ENCODE data around the gene ATRN. TPM values are rescaled to one million over a fixed set of nuclear protein-coding genes. Genes with fewer than 3 reads are reported as not detected.

Gene ATRN
- total and polyA plus RNA-seq, 2 donors (not counting 3 experiments of a cell fraction or from before 2014, with no cell fraction given), result 32.3 to 33.1 TPM

DNA sequence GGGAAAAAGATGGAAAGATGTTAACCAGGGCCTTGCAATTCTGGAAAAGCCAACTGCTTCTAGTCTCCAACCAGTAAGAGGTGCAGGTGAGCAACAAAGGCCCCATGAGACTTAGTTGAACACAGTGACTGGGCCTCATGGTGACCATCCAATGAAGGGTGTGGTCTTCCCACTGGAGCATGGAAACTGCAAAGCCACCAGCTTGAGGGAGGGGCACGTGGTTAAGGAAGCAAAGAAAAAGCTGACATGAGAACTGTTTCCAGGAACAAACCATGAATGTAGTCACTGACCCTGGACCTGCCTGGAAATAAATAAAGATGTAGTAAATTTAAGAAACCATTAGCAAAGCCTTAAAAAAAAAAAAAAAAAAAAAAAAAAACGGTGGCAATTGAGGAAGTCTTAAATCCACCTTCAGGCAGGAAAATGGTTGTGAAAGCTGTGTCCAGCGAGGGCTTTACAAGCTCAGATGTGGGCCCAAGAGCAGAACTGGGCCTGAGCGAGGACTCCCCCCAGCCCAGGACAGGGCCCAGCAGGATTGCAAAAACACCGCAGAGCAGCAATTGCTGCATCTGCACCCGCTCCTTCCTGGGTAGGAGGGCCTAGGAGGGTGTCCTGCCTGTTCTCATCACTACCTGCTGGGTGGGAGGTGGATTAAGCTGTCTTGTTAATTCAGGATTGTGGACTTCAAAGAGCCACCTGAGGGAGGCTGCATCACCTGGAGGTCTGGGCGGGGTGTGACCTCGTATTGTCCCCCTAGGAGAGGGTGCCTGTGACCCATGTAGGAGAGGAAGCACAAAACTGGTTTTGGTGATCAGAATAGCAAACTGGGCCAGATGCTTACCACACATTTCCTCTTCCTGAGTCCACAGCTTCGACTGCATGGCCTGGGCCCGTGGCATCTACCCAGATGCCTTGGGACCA is 182.1 kb downstream of the ATRN start:
- no peaks in the 10 kb centered on the region for H3K79me2 ChIP-seq (ENCODE audit: control insufficient read depth, insufficient read depth, low read length)
- BruUV-seq (replicated peaks), result no TSS peak
- H3K9ac ChIP-seq (replicated peaks; ENCODE audit: extremely low read depth, insufficient read depth, low read length), result no peak overlapping the region
- H3K4me3 ChIP-seq (replicated peaks in 1 of 3; ENCODE audit: insufficient read depth in 1 of 3, low read depth in 1 of 3, low read length in 3 of 3), result no peak overlapping the region
- H4K20me1 ChIP-seq (replicated peaks; ENCODE audit: control insufficient read depth, extremely low read depth, insufficient read depth, low read length), result no peaks in the 10 kb centered on the region
- H3K4me2 ChIP-seq (ENCODE audit: insufficient read depth, low read length), result no peak overlapping the region
- no peaks in the 10 kb centered on the region for H3K27me3 ChIP-seq (ENCODE audit: control insufficient read depth in 2 of 2, insufficient read depth in 2 of 2, low read length in 2 of 2)
- no peaks in the 10 kb centered on the region for H3K9me1 ChIP-seq (replicated peaks; ENCODE audit: control insufficient read depth, extremely low read depth, insufficient read depth, low read length)
- intact Hi-C loops (cut with micrococcal nuclease), result no loop called here
- POLR2A ChIA-PET, result no interaction called here
- FAIRE-seq (no peak), DNase-seq (ENCODE audit: low read depth, low spot score) (no peak)
- no peaks in the 10 kb centered on the region for H3K36me3 ChIP-seq (ENCODE audit: control insufficient read depth in 2 of 2, extremely low read depth in 1 of 2, insufficient read depth in 2 of 2, low read length in 2 of 2)
- H3K27ac ChIP-seq (ENCODE audit: insufficient read depth, low read depth, low read length), result no peak overlapping the region
- H3K4me1 ChIP-seq (ENCODE audit: control insufficient read depth, extremely low read depth, insufficient read depth, low read length), result no peaks in the 10 kb centered on the region
- H2AFZ ChIP-seq (ENCODE audit: low read depth, low read length), result no peak overlapping the region
- dilution Hi-C loops (cut with MboI; ENCODE audit: extremely low pct_ligation_motif_present, low sequenced_read_pairs), result no loop called here
- H3K9me3 ChIP-seq (replicated peaks; ENCODE audit: control insufficient read depth, insufficient read depth, low read length), result no peaks in the 10 kb centered on the region
- CTCF ChIA-PET, result interaction anchor here (1.2 kb wide), 2 partner anchors 15 to 24 kb away, joined by 4 to 7 read pairs; no protein-coding TSS in a partner anchor
- no peak for TF ChIP-seq POLR2AphosphoS5 (IDR thresholded peaks at IDR 0.05; ENCODE audit: insufficient read depth, low read depth, low read length)
- TF ChIP-seq JUN (IDR thresholded peaks at IDR 0.05; ENCODE audit: borderline replicate concordance, insufficient read depth, insufficient read length, low read depth), result no peak
- no peak for TF ChIP-seq EZH2 (IDR thresholded peaks at IDR 0.05; ENCODE audit: borderline replicate concordance, low read depth, low read length, severe bottlenecking)
- TF ChIP-seq, protein P1, sequence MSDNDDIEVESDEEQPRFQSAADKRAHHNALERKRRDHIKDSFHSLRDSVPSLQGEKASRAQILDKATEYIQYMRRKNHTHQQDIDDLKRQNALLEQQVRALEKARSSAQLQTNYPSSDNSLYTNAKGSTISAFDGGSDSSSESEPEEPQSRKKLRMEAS (IDR thresholded peaks at IDR 0.05; ENCODE audit: insufficient read depth, insufficient read length), result no peak
- TF ChIP-seq MYC (IDR thresholded peaks at IDR 0.05; ENCODE audit: low read depth, low read length), result no peak
- TF ChIP-seq, protein P2, sequence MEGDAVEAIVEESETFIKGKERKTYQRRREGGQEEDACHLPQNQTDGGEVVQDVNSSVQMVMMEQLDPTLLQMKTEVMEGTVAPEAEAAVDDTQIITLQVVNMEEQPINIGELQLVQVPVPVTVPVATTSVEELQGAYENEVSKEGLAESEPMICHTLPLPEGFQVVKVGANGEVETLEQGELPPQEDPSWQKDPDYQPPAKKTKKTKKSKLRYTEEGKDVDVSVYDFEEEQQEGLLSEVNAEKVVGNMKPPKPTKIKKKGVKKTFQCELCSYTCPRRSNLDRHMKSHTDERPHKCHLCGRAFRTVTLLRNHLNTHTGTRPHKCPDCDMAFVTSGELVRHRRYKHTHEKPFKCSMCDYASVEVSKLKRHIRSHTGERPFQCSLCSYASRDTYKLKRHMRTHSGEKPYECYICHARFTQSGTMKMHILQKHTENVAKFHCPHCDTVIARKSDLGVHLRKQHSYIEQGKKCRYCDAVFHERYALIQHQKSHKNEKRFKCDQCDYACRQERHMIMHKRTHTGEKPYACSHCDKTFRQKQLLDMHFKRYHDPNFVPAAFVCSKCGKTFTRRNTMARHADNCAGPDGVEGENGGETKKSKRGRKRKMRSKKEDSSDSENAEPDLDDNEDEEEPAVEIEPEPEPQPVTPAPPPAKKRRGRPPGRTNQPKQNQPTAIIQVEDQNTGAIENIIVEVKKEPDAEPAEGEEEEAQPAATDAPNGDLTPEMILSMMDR (IDR thresholded peaks at IDR 0.05; ENCODE audit: extremely low read depth in 1 of 2, insufficient read depth in 1 of 2, low read depth in 1 of 2, low read length in 2 of 2), result no peak
- TF ChIP-seq GATA2 (IDR thresholded peaks at IDR 0.05; ENCODE audit: insufficient read depth, insufficient read length, low read depth, low read length), result no peak
- TF ChIP-seq FOS (IDR thresholded peaks at IDR 0.05; ENCODE audit: borderline replicate concordance, insufficient read depth, low read length), result no peak
- no peak for TF ChIP-seq POLR2A (IDR thresholded peaks at IDR 0.05; ENCODE audit: low read depth, low read length)
